ENCODE results near the gene ITGA11. TPM values are rescaled to one million over a fixed set of nuclear protein-coding genes. Genes with fewer than 3 reads are reported as not detected.

Gene ITGA11
- total RNA-seq, 1 experiment from 2014 or later = 0.70 TPM

DNA sequence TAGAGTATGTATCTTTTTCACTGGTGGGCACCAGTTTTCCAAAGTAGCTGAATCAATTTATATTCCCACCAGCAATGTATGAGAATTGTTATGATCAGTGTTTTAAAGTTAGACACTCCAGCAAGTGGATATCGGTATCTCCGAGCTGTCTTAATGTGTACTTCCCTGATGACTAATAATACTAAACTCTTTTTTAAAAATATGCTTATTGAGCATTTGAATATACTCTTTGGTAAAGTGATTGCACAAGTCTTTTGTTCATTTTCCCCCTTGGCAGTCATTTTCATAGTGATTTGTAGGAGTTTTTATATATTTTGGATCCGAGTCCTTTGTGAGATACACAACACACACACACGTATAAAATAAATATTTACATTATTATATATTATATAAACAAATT, 166.9 kb downstream of the ITGA11 start:
- ChIA-PET POLR2A (ENCODE audit: unreplicated experiment) (interaction anchor here (0.6 kb wide), 1 partner anchor 86 kb away, joined by 4 read pairs; no protein-coding TSS in a partner anchor), CTCF (no interaction called here)
- H3K27ac ChIP-seq = no peak overlapping the region
- no peaks in the 10 kb centered on the region for H3K9me2 ChIP-seq (ENCODE audit: insufficient read depth)
- H3K4me3 ChIP-seq = no peak overlapping the region
- H3K4me1 ChIP-seq (replicated peaks; ENCODE audit: insufficient read depth) = no peaks in the 10 kb centered on the region
- H3K27me3 ChIP-seq (ENCODE audit: insufficient read depth, low read depth) = no peaks in the 10 kb centered on the region
- no peaks in the 10 kb centered on the region for H3F3A ChIP-seq (ENCODE audit: insufficient read depth, low read depth)
- BruUV-seq (replicated peaks) = no TSS peak
- H2AFZ ChIP-seq = no peak overlapping the region
- TF ChIP-seq, protein P1, sequence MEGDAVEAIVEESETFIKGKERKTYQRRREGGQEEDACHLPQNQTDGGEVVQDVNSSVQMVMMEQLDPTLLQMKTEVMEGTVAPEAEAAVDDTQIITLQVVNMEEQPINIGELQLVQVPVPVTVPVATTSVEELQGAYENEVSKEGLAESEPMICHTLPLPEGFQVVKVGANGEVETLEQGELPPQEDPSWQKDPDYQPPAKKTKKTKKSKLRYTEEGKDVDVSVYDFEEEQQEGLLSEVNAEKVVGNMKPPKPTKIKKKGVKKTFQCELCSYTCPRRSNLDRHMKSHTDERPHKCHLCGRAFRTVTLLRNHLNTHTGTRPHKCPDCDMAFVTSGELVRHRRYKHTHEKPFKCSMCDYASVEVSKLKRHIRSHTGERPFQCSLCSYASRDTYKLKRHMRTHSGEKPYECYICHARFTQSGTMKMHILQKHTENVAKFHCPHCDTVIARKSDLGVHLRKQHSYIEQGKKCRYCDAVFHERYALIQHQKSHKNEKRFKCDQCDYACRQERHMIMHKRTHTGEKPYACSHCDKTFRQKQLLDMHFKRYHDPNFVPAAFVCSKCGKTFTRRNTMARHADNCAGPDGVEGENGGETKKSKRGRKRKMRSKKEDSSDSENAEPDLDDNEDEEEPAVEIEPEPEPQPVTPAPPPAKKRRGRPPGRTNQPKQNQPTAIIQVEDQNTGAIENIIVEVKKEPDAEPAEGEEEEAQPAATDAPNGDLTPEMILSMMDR (conservative IDR thresholded peaks at IDR 0.05) = no peak
- no peak for TF ChIP-seq EZH2 (IDR thresholded peaks at IDR 0.05; ENCODE audit: low read depth)
- H3K79me2 ChIP-seq (ENCODE audit: low read depth) = no peaks in the 10 kb centered on the region
- H3K9me3 ChIP-seq (ENCODE audit: insufficient read depth, low read depth) = no peaks in the 10 kb centered on the region
- no peaks in the 10 kb centered on the region for H3K36me3 ChIP-seq (ENCODE audit: low read depth)
- intact Hi-C loops (cut with micrococcal nuclease; ENCODE audit: unreplicated experiment) = no loop called here
- no peaks in the 10 kb centered on the region for H4K20me1 ChIP-seq (ENCODE audit: insufficient read depth)
- no peak overlapping the region for H3K4me2 ChIP-seq
- DNase-seq = no peak

DNA sequence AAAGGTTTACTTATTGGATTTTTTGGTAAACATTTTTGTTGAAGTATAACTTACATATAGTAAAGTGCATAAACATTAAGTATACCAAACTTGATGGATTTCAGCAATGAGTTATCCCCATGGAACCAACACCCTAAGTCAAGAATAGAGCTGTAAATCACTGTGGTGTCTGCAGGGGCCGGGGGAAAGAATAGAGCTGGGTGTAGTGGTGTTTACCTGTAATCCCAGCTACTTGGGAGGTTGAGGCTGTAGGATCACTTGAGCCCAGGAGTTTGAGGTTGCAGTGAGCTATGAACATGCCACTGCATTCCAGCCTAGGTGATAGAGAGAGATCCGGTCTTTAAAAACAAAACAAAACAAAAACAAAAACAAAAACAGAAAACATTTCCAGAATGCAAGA, 167.7 kb downstream of the ITGA11 start:
- H3K79me2 ChIP-seq (ENCODE audit: low read depth) = no peaks in the 10 kb centered on the region
- no peaks in the 10 kb centered on the region for H3K36me3 ChIP-seq (ENCODE audit: low read depth)
- H3K4me3 ChIP-seq = no peak overlapping the region
- ChIA-PET CTCF (interaction anchor here (0.7 kb wide), 1 partner anchor 411 kb away, joined by 6 read pairs; no protein-coding TSS in a partner anchor), POLR2A (ENCODE audit: unreplicated experiment) (no interaction called here)
- no peak overlapping the region for H2AFZ ChIP-seq
- no peaks in the 10 kb centered on the region for H4K20me1 ChIP-seq (ENCODE audit: insufficient read depth)
- intact Hi-C loops (cut with micrococcal nuclease; ENCODE audit: unreplicated experiment) = no loop called here
- no peaks in the 10 kb centered on the region for H3K9me2 ChIP-seq (ENCODE audit: insufficient read depth)
- no peaks in the 10 kb centered on the region for H3K9me3 ChIP-seq (ENCODE audit: insufficient read depth, low read depth)
- DNase-seq = no peak
- no peak overlapping the region for H3K27ac ChIP-seq
- TF ChIP-seq, protein P1 (conservative IDR thresholded peaks at IDR 0.05) = no peak
- no peak for TF ChIP-seq EZH2 (IDR thresholded peaks at IDR 0.05; ENCODE audit: low read depth)
- no peaks in the 10 kb centered on the region for H3F3A ChIP-seq (ENCODE audit: insufficient read depth, low read depth)
- no TSS peak for BruUV-seq (replicated peaks)
- no peaks in the 10 kb centered on the region for H3K4me1 ChIP-seq (replicated peaks; ENCODE audit: insufficient read depth)
- H3K27me3 ChIP-seq (ENCODE audit: insufficient read depth, low read depth) = no peaks in the 10 kb centered on the region
- H3K4me2 ChIP-seq = no peak overlapping the region

DNA sequence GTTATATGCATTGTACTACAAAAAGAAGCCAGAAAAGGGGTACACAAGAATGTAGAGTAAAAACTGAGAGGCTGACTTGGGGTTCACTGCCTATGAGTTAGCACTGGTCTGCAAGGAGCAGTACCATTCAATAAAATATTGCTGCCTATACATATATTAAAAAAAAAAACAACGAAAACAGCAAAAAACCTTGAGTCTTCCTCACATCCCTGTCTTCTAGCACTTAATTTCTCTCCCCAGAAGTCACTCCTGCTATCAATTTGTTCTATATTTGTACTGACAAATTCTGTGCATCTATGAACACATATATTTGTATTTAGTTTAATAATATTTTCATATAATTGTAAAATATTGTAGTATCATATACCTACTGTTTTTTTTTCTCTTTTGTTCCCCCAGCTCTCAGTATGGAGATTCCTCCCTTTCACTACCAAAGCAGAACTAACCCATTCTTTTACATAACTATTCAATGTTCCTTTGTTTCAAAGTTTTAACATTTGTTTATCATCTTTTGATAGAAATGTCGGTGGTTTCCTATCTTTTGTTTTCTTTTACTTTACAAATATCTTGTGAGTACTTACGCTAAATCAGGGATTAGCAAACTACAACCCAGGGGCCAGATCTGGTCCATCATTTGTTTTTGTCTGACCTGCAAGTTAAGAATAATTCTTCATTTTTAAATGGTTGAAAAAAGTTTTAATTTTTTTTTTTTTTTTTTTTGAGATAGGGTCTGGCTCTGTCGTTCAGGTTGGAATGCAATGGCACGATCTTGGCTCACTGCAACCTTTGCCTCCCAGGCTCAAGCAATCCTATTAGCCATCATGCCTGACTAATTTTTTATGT, 169.2 kb downstream of the ITGA11 start:
- Histone ChIP-seq H3K4me1 (replicated peaks; ENCODE audit: insufficient read depth) (no peaks in the 10 kb centered on the region), H3K27ac (no peak overlapping the region), H2AFZ (no peak overlapping the region), H3K9me2 (ENCODE audit: insufficient read depth) (no peaks in the 10 kb centered on the region), H3K27me3 (ENCODE audit: insufficient read depth, low read depth) (no peaks in the 10 kb centered on the region), H3K4me3 (no peak overlapping the region), H3F3A (ENCODE audit: insufficient read depth, low read depth) (no peaks in the 10 kb centered on the region), H3K9me3 (ENCODE audit: insufficient read depth, low read depth) (no peaks in the 10 kb centered on the region), H4K20me1 (ENCODE audit: insufficient read depth) (no peaks in the 10 kb centered on the region), H3K4me2 (no peak overlapping the region), H3K79me2 (ENCODE audit: low read depth) (no peaks in the 10 kb centered on the region), H3K36me3 (ENCODE audit: low read depth) (no peaks in the 10 kb centered on the region)
- no peak for TF ChIP-seq EZH2 (IDR thresholded peaks at IDR 0.05; ENCODE audit: low read depth)
- TF ChIP-seq, protein P1 (conservative IDR thresholded peaks at IDR 0.05) = no peak
- CTCF ChIA-PET = no interaction called here
- POLR2A ChIA-PET (ENCODE audit: unreplicated experiment) = no interaction called here
- intact Hi-C loops (cut with micrococcal nuclease; ENCODE audit: unreplicated experiment) = no loop called here
- BruUV-seq (replicated peaks) = no TSS peak
- no peak for DNase-seq

Data from PC-9 (cell line).